Suppressor macrophage (primary cell): ENCODE results near the gene KANK4.
"Not testable (repeated sequence)": the region's sequence is repeated elsewhere in the genome, so short reads cannot be mapped to it uniquely, and the experiment has no call there.

Source experiments
- DNase-seq, 4 experiments: peaks; one replicate each; pipeline ENCODE4 v3.0.0-alpha.2; 2020 to 2022

Gene KANK4

GRCh38 chr1:62235576-62235975 lies 83.7 kb downstream of the KANK4 start:
- no peak for DNase-seq

GRCh38 chr1:62234688-62235087 lies 84.5 kb downstream of the KANK4 start:
- no peak for DNase-seq

GRCh38 chr1:62233926-62234450 lies 85.2 kb downstream of the KANK4 start:
- no peak for DNase-seq

- no peak for DNase-seq
Measured at GRCh38 chr1:62232871-62233278, 86.4 kb downstream of the KANK4 start.

- peak in 2 of 4 experiments; percentile 24 to 34 for DNase-seq
Measured at GRCh38 chr1:62230718-62231117, 88.5 kb downstream of the KANK4 start.

- no peak for DNase-seq
Measured at GRCh38 chr1:62229932-62230331, 89.3 kb downstream of the KANK4 start.

GRCh38 chr1:62229468-62229867 lies 89.8 kb downstream of the KANK4 start:
- DNase-seq = peak in 1 of 4 experiments; percentile 40

- no peak for DNase-seq
Measured at GRCh38 chr1:62228883-62229187, 90.4 kb downstream of the KANK4 start.

- peak; percentile 32 to 62 (median 60) for DNase-seq
Measured at GRCh38 chr1:62228136-62228882, 90.9 kb downstream of the KANK4 start.

- DNase-seq = no peak
Measured at GRCh38 chr1:62227496-62227895, 91.7 kb downstream of the KANK4 start.

- DNase-seq = no peak
Measured at GRCh38 chr1:62224182-62224581, 95.1 kb downstream of the KANK4 start.

GRCh38 chr1:62222321-62222720 lies 96.9 kb downstream of the KANK4 start:
- DNase-seq = no peak

GRCh38 chr1:62221171-62221570 lies 98.1 kb downstream of the KANK4 start:
- DNase-seq = no peak

GRCh38 chr1:62220456-62220855 lies 98.8 kb downstream of the KANK4 start:
- DNase-seq = not testable (repeated sequence)

- peak; percentile 23 to 59 (median 30) for DNase-seq
Measured at GRCh38 chr1:62218604-62219003, 100.6 kb downstream of the KANK4 start.

- DNase-seq = no peak
Measured at GRCh38 chr1:62213075-62213914, 105.9 kb downstream of the KANK4 start.

GRCh38 chr1:62212411-62212810 lies 106.8 kb downstream of the KANK4 start:
- no peak for DNase-seq

- DNase-seq = no peak
Measured at GRCh38 chr1:62210960-62211359, 108.3 kb downstream of the KANK4 start.

GRCh38 chr1:62209931-62210595 lies 109.2 kb downstream of the KANK4 start:
- DNase-seq = peak; percentile 31 to 77 (median 50)

- no peak for DNase-seq
Measured at GRCh38 chr1:62208970-62209369, 110.3 kb downstream of the KANK4 start.

- no peak for DNase-seq
Measured at GRCh38 chr1:62208087-62208486, 111.1 kb downstream of the KANK4 start.

- no peak for DNase-seq
Measured at GRCh38 chr1:62207187-62207586, 112.0 kb downstream of the KANK4 start.

- DNase-seq = no peak
Measured at GRCh38 chr1:62198781-62199125, 120.5 kb downstream of the KANK4 start.
